A549 (cell line): ENCODE results near the gene SPDYC.

Experiments used
- CHD4 ChIP-seq: fragments of 200-600 bp; sonication (generic); IDR thresholded peaks from 2 replicates; pipeline ENCODE4 v1.6.1; 2016; ENCODE audit warnings: antibody characterized with exemption, mild to moderate bottlenecking, borderline replicate concordance
- MYC ChIP-seq: IDR thresholded peaks from 2 replicates; pipeline ENCODE4 v1.6.1; 2012; ENCODE audit warnings: mild to moderate bottlenecking, inconsistent platforms, low read length, improper control_type of control experiment, borderline replicate concordance
- POLR2A ChIP-seq: IDR thresholded peaks from 2 replicates; pipeline ENCODE4 v1.6.1; 2012; ENCODE audit warnings: mild to moderate bottlenecking, low read length
- RFX5 ChIP-seq: fragments of 450-650 bp; IDR thresholded peaks from 2 replicates; pipeline ENCODE4 v1.7.1; 2014; ENCODE audit warnings: antibody characterized with exemption, mild to moderate bottlenecking, moderate library complexity
- ZFP36 ChIP-seq: fragments of 450-650 bp; IDR thresholded peaks from 2 replicates; pipeline ENCODE4 v1.6.1; 2014; ENCODE audit warnings: borderline replicate concordance; ENCODE audit not compliant: partially characterized antibody
- TF ChIP-seq, protein P1 (sequence below): fragments of >200 bp; sonication (Bioruptor Twin); formaldehyde crosslinking; IDR thresholded peaks from 3 replicates; pipeline ENCODE4 v1.5.1; 2016
- TF ChIP-seq, protein P2 (sequence below): fragments of 200-600 bp; sonication (generic); IDR thresholded peaks from 2 replicates; pipeline ENCODE4 v1.6.1; 2016; ENCODE audit warnings: antibody characterized with exemption, mild to moderate bottlenecking, moderate library complexity

- TF ChIP-seq, protein P1, sequence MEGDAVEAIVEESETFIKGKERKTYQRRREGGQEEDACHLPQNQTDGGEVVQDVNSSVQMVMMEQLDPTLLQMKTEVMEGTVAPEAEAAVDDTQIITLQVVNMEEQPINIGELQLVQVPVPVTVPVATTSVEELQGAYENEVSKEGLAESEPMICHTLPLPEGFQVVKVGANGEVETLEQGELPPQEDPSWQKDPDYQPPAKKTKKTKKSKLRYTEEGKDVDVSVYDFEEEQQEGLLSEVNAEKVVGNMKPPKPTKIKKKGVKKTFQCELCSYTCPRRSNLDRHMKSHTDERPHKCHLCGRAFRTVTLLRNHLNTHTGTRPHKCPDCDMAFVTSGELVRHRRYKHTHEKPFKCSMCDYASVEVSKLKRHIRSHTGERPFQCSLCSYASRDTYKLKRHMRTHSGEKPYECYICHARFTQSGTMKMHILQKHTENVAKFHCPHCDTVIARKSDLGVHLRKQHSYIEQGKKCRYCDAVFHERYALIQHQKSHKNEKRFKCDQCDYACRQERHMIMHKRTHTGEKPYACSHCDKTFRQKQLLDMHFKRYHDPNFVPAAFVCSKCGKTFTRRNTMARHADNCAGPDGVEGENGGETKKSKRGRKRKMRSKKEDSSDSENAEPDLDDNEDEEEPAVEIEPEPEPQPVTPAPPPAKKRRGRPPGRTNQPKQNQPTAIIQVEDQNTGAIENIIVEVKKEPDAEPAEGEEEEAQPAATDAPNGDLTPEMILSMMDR, result no peak
- no peak for TF ChIP-seq POLR2A
- no peak for TF ChIP-seq MYC
- TF ChIP-seq, protein P2, sequence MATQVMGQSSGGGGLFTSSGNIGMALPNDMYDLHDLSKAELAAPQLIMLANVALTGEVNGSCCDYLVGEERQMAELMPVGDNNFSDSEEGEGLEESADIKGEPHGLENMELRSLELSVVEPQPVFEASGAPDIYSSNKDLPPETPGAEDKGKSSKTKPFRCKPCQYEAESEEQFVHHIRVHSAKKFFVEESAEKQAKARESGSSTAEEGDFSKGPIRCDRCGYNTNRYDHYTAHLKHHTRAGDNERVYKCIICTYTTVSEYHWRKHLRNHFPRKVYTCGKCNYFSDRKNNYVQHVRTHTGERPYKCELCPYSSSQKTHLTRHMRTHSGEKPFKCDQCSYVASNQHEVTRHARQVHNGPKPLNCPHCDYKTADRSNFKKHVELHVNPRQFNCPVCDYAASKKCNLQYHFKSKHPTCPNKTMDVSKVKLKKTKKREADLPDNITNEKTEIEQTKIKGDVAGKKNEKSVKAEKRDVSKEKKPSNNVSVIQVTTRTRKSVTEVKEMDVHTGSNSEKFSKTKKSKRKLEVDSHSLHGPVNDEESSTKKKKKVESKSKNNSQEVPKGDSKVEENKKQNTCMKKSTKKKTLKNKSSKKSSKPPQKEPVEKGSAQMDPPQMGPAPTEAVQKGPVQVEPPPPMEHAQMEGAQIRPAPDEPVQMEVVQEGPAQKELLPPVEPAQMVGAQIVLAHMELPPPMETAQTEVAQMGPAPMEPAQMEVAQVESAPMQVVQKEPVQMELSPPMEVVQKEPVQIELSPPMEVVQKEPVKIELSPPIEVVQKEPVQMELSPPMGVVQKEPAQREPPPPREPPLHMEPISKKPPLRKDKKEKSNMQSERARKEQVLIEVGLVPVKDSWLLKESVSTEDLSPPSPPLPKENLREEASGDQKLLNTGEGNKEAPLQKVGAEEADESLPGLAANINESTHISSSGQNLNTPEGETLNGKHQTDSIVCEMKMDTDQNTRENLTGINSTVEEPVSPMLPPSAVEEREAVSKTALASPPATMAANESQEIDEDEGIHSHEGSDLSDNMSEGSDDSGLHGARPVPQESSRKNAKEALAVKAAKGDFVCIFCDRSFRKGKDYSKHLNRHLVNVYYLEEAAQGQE, result no peak
- no peak for TF ChIP-seq ZFP36
- TF ChIP-seq CHD4, result no peak
- TF ChIP-seq RFX5, result no peak
Observed at GRCh38 chr11:65136515-65137096, 33.4 kb upstream of the SPDYC start.
